Hepatocyte (in vitro differentiated cells): ENCODE data around the gene PCGF3.

Source experiments
- EZH2 ChIP-seq: fragments of 200-600 bp; sonication (generic); IDR thresholded peaks from 2 replicates; pipeline ENCODE4 v1.6.1; 2016; ENCODE audit warnings: antibody characterized with exemption, mild to moderate bottlenecking, borderline replicate concordance
- TF ChIP-seq, protein P1 (sequence below): fragments of 200-600 bp; sonication (generic); IDR thresholded peaks from 2 replicates; pipeline ENCODE4 v1.5.1; 2016; ENCODE audit warnings: antibody characterized with exemption, mild to moderate bottlenecking; ENCODE audit not compliant: poor library complexity

DNA sequence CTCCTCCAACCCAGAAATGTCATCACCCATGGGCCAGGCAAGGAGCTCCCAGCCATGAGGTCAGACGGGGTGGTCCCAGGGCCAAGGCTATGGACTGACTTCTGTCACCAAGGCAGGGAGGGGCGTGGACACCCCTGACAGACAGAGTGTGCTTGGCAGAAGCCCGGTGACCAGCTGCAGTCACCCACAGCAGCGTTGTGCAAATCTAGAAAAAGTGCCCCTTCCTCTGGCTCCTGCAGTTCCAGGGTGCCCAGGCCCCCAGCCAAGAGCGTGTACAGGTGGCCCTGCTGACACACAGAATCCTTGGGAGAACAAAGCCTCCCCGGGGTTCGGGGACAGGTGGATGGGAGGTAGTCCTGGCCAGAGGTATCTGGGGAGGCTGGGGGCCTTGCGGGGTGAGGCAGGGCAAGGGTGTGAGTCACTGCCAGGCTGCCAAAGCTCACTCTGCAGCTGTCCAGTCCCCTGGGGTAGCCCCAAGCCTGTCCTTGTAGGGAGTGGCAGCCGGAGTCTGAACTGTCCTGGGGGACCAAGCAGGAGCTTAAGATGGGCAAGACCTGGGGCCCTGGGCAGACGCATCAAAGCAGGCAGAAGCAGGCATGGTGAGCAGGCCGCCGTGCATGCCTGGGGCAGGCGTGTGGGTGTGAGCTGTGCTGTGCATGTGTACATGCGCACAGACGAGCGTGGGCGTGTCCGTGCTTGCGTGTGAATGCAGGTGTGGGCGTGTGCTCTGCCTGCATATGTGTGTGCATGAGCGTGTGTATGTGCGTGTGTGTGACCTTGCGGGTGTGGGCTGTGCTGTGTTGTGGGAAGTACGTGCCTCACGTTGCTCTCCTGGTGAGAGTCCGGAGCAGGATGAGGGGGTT, 28.0 kb upstream of the PCGF3 start:
- TF ChIP-seq, protein P1, sequence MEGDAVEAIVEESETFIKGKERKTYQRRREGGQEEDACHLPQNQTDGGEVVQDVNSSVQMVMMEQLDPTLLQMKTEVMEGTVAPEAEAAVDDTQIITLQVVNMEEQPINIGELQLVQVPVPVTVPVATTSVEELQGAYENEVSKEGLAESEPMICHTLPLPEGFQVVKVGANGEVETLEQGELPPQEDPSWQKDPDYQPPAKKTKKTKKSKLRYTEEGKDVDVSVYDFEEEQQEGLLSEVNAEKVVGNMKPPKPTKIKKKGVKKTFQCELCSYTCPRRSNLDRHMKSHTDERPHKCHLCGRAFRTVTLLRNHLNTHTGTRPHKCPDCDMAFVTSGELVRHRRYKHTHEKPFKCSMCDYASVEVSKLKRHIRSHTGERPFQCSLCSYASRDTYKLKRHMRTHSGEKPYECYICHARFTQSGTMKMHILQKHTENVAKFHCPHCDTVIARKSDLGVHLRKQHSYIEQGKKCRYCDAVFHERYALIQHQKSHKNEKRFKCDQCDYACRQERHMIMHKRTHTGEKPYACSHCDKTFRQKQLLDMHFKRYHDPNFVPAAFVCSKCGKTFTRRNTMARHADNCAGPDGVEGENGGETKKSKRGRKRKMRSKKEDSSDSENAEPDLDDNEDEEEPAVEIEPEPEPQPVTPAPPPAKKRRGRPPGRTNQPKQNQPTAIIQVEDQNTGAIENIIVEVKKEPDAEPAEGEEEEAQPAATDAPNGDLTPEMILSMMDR = no peak
- TF ChIP-seq EZH2 = no peak
